SHP77 treated with DMSO at 0.1 percent for 48 hours (cell line): ENCODE measurements around the gene MDP1.

Experiments used
- DNase-seq: peaks from one replicate; lab custom pipeline; 2025; lab: John Stamatoyannopoulos, UW

MDP1 gene

DNA sequence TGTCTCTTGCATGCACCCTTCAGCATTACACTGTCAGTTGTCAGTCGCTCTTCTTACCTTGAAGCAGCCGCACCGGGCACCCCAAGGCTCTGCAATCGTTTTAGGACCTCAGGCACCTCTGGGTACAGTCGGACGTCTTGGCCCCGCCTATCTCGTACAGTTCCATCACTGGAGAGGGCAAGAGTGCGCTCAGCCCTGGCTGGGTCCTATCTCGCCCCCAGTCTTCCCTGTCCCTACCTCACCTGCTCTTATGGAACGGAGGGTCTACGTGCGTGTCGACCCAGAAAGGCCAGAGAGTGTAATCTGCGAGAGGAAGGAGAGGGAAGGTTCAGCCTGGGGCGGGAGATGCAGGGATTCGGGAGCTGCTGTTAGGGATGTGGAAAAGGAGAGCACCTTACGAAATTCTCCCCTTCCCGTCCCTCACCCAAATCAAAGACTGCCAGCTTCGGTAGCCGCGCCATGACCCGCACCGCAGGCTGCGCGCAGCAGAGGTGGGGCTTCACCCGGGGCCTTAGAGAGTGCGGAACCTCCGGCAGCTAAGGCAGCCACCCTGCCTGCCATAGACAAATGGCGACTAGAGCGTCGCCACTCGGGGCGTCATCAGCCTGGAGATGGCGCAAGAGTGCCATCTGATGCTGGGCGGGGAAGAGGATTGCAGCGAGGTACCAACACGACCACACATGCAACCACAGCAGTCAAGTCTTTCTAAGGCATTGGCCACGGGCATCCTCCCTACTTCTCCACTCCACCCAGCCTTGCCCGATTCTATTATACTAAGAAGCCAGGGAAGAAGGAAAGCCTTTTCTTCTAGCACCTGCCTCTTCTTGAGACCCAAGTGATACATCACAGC, at the start of gene MDP1:
TSS of gene MDP1 (minus strand) at position 572 of the 850 bp plus-strand sequence. CDS start at position 461, 111 bp downstream.
- peak; percentile 88 for DNase-seq

DNA sequence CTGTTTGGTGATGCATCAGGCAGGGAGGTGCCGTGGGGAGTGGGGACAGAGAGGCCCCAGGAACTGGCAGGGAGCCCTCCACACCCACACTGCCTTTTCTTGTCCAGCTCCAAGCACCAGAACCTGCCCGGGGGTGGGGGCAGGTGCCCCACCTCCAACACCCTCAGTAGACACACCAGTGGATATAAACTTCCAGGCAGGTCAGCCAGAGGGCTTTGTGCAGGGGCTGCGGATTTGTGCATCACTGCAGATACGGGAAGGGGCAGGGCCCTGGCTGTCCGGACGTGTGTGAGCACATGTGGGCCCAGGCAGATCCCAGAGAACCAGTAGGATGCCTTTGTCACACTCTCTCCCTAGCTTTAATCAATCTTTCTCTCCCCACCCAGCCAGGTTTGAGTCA, 48.4 kb upstream of the MDP1 start:
- DNase-seq = no peak

DNA sequence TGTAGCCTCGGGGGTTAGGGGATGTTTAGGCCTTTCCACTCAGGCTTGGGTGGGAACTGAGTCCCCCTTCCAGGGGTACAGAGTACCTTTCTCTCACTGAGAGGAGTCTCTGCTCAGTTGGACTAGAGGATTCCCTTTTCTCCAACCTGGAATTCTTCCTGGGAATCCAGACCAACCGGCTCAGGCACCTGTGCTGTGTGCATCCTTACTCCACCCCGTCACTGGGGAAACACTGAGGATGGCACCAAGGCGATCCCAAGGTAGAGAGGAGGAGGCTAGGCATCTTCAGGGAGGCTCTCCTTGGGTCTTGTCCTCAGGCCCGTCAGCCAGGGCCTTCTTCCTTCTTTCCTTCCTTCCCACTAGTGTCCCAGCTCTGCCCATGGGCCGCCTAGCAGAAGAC, 48.0 kb upstream of the MDP1 start:
- no peak for DNase-seq

DNA sequence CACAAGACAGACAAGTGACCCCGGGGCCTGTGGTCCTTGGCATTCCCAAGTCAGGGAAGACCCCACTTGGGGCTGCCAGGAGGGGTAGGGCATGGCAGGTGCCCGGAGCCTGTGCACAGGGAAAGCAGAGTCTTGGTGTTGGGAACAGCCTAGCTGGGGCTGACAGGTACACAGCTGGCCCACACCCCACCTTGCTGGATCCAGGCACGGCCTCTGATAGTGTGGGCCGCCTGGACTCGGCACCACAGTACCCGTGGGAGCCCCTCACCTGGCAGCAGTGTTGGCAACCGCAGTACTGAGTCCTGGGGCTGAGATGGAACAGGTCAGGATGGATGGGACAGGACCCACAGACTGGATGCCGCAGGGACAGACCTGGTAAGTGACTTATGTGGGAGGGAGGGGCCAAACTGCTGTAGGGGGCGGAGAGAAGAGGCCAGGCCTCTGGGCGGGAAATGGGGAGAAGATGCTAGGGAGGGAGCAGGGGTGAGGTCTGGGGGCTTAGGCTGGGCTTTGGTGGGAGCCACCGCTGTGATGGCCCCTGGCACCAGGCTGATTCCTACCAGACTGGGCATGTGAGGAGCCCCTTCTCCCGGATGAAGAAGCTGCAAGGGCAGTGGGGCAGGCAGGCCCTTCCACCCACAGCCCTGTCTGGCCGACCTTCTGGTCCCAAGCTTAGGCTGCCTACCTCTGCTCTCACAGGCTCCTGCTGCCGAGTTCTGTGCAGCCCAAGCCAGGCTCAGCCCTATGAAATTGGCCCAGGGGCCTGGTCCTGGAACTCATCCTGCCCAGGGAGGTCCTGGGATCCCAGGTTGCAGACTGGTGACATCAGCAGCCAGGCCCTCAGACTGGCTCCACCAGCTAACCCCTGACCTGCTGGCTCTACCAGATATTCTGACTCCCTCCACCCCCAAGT, 47.2 kb upstream of the MDP1 start, which contains the start of gene TGM1:
TSS of gene TGM1 (minus strand) at position 357 of the 913 bp plus-strand sequence. CDS start 825 bp downstream, outside the sequence.
- DNase-seq = no peak

DNA sequence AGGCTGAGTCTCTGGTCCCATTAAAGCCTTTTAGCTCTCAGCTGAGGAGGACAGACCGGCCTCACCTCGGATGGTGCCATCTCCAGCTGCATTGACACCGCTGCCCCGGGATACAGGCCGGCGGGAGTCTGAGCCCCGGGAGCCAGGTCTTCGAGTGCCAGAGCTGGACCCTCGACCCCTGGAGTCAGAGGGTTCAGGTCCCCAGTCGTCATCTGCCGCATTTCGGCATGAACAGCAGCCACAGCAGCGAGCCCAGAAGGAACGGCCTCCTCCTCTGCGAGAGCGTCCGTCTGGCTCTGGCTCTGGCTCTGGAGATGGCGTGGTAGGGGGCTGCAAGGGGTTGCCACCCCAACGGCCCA, 46.1 kb upstream of the MDP1 start:
- no peak for DNase-seq

DNA sequence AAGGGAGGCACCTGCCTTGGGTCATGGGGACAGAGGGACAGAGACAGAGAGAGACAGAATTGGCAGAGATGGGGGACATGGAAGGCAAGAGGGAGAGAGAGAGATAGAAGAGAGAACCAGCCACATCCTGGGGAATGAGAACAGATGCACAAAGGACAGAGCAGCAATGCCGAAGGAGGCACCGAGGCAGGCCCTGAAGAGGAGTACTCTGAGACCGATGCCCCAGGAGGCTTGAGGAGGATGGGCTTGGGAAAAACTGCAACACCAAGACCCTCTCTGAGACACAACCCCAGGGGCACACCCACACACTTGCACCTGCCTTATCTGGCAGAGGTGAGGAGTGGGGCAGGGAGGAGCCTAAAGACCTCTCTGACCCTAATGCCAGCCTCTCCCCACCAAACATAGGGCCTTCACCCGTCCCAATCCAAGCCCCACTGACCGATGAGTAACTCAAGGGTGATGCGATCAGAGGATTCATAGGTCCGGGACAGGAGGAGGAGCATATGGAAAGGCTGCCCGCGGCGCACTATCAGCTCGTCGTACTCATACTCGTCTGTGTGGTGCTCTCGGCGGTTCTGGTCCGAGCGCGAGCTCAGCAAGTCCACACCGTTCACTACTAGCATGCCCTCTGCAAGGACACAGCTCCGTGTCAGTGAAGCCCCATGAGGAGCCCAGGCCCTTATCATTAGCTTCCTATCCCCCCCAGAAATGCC, 45.5 kb upstream of the MDP1 start:
- DNase-seq = no peak

DNA sequence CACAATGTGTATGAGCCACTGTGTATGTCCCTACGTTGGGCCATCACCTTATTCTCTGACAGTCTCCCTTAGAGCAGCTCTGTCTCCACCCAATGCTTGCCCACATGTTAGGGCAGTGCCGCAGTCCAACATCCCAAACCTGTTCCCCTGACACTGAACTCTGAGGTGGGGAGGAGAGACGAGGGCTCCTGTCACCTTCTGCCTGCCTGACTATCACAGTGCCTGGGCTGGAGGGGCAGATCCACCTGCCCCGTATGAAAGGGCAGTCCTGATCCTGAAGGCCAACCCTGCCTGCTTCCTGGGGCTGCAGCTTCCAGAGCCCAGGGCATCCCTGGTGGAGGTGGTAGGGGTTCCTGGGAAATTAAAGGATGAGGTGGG, 44.9 kb upstream of the MDP1 start:
- DNase-seq = no peak

DNA sequence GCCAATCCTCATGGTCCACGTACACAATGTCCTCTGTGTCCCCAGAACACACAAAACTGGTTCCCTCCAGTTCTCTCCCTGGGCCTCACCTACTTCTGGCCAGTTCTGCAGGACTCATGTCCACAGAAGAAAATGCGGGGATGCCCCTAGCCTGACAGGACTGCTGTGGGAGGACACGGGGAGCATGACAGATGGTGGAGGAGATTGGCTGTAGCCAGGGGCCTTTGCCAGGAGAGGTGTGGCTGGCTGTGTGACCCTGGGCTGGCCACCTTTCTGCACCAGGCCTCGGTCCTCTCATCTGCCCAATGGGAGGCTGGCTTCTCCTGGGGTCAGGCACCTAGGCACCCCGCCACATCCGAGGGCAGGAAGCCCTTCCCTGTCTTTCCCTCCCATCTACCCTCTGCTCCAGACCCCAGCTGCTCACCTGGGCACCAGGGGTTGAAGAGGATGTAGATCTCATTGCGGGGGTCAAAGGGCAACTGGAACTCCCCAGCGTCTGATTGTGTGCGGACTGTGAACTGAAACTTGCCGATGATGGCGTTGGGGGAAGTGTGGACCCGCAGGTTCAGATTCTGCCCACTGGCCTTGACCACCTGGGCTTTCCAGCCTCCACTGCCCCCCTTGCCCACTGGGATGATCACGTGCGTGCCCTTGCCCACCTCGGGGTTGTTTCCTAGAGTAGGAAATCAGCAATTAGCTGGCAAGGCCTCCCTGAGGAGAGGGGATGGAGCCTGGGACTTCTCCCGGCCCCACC, 44.3 kb upstream of the MDP1 start:
- DNase-seq = no peak

DNA sequence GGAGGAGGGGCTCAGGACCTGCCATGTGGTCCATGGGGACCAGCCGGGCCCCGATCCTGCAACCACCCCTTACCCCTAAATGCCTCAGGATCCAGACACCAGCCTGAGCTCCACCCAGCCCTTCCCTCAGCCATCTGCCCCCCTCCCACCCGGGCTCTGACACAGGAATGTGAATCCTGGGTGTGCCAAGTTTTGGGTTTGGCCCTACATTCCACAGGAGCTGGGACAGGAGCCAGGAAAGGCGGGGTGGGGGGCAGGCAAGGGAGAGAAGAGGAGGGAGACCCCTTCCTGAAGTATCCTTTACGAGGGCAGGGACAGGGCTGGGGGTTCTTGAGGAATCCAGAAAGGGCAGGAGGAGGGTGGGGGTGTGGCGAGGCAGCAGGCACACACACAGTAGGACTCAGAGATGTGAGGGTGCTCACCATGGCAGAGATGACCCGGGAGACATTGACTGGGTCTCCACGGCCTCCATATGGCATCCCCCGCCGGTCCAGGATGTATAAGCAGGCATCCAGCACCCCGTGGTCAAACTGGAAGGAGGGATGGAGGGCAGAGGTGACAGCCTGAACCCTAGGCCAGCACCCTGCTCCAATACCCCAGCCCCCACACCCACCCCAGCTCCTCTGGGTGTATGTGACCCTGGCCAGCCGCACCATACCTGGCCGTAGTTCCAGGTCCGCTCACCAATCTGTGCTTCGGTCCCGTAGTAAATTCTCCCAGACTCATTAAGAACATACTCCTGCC, 43.6 kb upstream of the MDP1 start:
- DNase-seq = no peak

DNA sequence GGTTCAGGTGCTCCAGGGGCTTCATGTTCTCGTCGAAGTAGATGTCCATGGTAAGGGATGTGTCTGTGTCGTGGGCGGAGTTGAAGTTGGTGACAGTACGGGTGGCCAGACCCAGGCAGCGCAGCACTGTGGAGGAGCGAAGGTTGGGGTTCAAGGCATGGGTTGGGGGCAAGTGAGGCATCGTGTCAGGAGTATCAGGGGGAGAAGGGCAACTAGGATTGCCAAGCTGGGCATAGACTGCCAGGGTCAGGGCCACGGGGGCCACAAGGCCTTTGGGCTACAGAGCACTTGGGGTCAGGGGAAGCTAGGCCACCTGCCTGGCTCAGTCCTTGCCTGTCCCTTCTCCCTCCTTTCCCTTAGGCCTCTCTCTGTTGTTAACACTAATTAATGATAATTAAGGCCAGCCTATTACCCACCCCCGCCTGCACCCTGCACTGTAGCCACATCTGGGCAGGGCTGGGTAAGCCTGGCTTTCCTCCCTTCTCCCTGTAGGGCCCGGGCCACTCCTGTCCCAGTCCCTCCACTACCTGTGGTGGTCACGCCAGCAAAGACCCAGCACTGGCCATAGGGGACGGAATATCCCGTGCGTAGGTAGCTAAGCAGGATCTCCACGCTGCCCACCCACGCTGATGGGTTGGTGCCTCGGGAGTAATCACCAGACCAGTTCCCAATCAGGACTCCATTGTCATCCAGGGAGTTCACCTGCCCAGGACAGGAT, 42.8 kb upstream of the MDP1 start:
- DNase-seq = no peak

DNA sequence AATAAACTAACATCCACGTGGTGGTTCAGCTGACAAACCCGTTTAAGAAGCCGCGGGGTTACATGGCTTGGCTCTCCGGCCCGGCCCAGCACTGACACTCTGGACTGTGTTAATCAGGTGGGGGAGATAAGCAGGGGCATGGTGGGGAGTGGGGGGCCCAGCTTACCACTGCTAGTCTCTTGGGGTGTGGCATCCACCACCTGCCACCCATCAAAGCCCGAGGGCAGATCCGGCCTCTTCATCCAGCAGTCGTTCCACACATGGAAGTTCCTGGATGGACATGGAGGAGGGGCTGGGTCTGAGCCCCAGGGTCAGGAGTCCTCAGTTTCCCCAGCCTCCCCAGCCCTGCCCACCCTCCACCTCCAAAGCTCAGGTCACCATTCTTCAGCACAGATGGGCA, 42.3 kb upstream of the MDP1 start:
- DNase-seq = no peak

DNA sequence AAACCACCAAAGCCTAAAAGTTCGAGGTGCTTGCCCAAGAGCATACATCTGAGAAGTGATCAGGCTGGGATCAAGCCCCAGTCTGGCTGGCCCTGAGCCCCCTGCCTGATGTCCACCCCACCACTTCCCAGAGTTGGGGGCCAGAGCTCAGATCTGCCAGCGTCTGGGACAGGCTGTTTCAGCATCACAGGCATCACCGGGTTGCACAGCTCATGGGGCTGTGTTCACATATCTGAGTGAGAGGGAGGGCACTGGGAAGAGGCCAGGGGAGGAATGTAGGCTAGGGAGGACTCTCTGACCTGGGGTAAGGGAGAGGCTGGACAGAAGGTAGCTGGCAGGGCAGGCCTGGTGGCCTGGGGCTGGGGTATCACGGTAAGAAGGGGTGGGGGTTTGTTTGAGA, 41.1 kb upstream of the MDP1 start:
- no peak for DNase-seq

DNA sequence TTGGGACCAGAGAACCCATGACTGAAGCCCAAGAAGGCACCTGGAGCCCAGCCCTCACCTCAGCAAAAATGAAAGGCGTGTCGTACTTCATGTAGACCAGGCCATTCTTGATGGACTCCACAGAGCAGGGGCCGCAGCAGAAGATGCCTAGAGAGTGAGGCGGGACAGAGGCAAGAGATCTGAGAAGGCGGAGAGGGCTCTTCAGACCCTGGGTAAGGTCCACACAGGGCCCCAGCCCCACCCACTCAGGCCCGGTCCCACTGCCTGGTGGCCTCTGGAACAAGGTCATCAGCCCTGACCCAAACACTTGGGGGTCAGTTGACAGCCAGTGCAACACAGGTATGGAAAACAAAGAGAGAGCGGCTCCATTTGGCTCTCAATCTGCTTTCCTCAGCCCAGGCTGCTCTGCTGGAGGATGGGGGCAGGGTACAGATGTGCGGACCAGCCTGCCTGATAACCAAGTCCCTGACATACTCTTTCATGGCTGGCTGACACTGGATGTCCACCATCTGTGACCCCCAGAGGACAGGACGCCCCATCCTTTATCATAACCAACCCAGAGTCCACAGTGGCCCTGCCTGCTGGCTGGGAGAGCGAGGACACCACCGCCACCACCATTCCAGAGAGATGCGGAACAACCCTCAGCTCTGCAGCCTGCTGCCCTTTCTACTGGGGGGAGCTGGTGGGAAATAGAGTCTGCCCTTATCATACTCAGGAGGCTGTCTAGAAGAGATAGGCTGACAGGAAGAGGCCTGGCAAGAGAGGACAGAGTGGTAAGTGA, 40.3 kb upstream of the MDP1 start:
- DNase-seq = no peak

DNA sequence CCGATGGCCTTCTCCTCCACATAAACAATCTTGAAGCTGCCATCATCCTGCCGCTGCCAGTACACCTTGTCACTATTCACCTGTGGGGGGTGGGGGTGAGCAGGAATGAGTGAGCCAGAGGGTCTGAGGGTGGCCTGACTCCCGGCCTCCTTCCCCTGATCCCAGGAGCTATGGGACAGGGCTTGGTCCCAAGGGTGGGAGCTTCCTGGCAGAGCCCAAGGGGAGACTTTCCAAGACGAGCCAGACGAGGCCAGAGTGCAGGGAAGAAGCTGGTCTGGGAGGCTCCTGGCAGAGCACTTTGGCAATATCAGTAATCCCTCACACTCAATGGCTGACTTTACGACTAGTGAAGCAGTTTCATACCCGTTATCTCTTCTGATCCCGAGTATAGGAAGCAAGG, 39.6 kb upstream of the MDP1 start:
- DNase-seq = no peak

DNA sequence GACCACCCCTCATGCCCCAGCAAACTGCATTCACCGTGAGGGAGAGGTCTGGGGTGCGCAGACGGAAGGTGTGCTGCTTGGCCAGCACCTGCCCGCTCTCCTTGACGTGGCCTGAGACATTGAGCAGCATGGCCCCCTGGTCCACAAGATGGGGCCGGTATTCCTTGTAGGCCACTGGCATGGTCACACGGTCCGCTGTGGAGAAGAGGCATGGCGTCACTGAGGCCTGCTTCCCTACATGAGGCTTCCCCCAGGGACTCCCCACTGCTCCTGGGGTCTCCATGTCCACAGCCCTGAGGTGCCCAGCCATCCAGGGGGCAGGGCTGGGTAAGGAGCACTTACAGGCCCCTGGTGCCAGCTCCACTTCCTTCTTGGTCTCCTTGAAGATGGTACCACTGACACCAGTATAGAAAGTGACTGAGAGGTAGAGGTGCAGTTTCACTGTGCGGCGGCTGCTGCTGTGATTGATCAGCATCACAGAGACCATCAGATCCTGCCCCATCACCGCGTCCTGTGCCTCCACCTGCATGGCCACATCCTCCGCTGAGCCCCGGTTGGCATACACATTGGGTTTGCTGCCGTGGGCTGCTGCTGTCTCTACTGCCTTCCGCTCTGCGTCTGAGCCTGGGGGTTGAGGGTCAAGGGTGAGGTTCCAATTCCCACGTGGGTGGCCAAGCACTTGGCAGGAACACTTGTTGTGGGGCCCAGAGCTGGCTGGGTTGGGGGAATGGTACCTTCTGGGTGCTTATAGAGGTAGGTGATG, 38.9 kb upstream of the MDP1 start:
- no peak for DNase-seq

DNA sequence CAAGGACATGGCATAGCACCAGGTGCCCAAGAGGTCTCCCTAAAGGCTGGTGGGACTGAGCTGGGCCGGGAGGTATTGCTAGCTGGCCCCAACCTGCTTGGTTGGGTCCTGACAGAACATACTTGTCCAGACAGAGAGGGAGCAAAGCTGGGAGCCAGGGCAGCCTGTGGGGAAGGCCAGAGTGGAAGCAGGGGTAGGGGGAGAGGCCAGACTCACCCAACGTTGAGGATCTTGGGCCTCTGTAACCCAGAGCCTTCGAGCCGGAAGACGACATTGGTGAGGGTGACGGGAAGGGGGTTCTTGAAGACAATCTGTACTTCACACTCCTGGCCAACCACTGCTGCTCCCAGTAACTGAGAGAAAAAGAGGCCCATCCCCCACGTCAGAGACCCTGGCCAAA, 38.1 kb upstream of the MDP1 start:
- DNase-seq = no peak

DNA sequence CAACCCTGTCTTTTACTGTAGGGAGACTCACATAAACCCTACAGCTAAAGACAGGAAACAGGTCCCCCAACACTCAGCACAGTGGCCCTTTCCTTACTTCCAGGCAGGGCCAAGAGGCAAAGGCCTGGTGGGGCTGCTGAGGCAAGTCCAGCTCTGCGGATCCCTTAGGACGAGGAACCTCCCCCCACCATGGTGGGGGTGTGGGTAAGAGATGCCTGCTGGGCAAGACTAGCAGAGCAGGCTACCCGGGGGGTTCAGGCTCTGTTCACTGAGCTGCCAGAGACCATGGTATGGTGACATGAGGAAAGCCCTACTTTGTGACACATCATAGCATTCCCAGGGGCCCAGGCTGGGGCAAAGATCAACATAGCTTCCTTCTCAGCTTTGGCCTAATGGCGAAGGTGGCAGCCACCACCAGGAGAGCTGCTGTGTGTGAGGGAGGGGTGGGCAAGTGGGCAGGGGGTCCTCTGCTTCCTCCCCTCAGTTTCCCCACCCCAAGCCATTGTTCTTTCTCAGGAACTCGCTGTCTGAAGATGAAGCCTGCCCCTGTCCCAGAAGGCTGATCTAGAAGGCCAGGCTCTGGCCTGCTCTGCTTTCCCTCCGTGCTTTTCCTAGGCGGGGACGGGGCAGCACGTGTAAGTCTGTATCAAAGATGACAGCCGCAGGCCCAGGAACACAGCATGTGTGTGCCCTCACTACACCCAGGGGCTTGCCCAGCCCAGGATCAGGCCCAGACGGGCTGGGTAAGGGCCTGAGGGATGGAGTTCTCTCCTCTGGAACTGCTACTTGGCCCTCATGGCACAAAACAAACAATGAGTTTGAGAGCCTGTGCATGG, 36.6 kb upstream of the MDP1 start:
- no peak for DNase-seq

DNA sequence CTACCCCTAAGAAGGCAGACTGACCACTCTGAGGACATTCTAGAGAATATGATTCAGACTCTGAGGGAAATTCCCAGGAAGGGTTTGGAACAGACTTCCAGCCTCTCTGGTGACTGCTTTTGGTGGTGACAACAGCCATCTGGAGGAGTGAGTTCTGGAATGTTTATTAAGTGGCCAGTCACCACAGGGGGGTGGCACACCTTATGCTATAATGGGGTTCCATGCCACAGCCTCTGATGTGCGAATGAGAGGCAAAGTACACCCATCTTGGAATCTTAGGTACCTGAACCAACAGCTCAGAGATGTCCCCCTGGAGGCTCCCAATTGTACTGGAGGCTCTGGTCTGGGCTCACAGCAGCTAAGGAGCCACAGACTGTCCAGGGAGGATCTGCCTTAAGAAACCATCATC, 36.0 kb upstream of the MDP1 start:
- no peak for DNase-seq
